Activated CD8-positive, alpha-beta T cell treated with anti-CD3 and anti-CD28 coated beads for 36 hours (primary cell): ENCODE results near the gene RC3H1. TPM values are rescaled to one million over a fixed set of nuclear protein-coding genes. Genes with fewer than 3 reads are reported as not detected.

ENCODE experiments used
- ATAC-seq: fragments of 200-7000 bp; cut with Tn5 transposase; one replicate; pipeline ENCODE4 v1.10.0; 2021; ENCODE audit warnings: mild to moderate bottlenecking, moderate library complexity
- CTCF ChIA-PET: fragments of 350-600 bp; sonication (Branson Sonifier 250); formaldehyde crosslinking; loops from one replicate; lab custom pipeline; 2021; ENCODE audit warnings: antibody characterized with exemption; lab: Charles Lee
- POLR2A ChIA-PET: fragments of 350-600 bp; sonication (Branson Sonifier 250); formaldehyde crosslinking; loops from one replicate; lab custom pipeline; 2021; ENCODE audit warnings: antibody characterized with exemption; lab: Charles Lee
- DNase-seq: peaks from one replicate; pipeline ENCODE4 v3.0.0-alpha.2; 2020
- H3K27ac Mint-ChIP-seq: one replicate; pipeline ENCODE4 v1.8.0; 2021; ENCODE audit warnings: mild to moderate bottlenecking, mixed read lengths
- H3K27me3 Mint-ChIP-seq: one replicate; pipeline ENCODE4 v1.8.0; 2021; ENCODE audit warnings: mixed read lengths
- H3K36me3 Mint-ChIP-seq: one replicate; pipeline ENCODE4 v1.8.0; 2021; ENCODE audit warnings: low read depth, mixed read lengths
- H3K4me1 Mint-ChIP-seq: one replicate; pipeline ENCODE4 v1.8.0; 2021; ENCODE audit warnings: low read depth, mixed read lengths
- H3K4me3 Mint-ChIP-seq: one replicate; pipeline ENCODE4 v1.8.0; 2021; ENCODE audit warnings: mild to moderate bottlenecking, moderate library complexity, mixed read lengths
- H3K9me3 Mint-ChIP-seq: one replicate; pipeline ENCODE4 v1.8.0; 2021; ENCODE audit warnings: mixed read lengths
- CTCF ChIP-seq: fragments of 200-600 bp; IDR thresholded peaks from one replicate; pipeline ENCODE4 v1.8.0; 2022; ENCODE audit warnings: antibody characterized with exemption, mild to moderate bottlenecking
- intact Hi-C: fragments of 100-400 bp; cut with micrococcal nuclease; formaldehyde crosslinking; loops from one replicate; pipeline ENCODE4 v1.10.0; 2022
- total RNA-seq, 2 experiments: library from RNA; stranded (reverse); gene quantifications; one replicate each; pipeline ENCODE4 v1.2.3, GENCODE V29; 2021

Gene RC3H1
- total RNA-seq, 2 experiments from 2014 or later = 24.9 to 27.2 TPM

DNA sequence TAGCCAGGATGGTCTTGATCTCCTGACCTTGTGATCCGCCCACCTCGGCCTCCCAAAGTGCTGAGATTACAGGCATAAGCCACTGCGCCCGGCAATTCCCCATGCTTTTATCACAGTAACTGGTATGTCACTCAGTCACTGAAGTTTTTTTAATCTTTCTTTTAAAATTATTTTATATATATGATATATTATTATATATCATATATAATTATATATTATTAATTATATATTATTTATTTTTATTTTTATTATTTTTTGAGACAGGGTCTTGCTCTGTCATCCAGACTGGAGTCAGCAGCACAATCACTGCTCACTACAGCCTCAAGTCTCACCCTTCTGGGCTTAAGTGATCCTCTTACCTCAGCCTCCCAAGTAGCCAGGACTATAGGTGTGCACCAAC, 18.3 kb downstream of the RC3H1 start:
- Mint-ChIP-seq H3K9me3 (no peaks in the 10 kb centered on the region), H3K36me3 (peaks cover 11% of the 10 kb centered on the region), H3K4me1 (peaks cover 46% of the 10 kb centered on the region), H3K4me3 (no peak overlapping the region), H3K27ac (no peak overlapping the region), H3K27me3 (no peaks in the 10 kb centered on the region)
- no peak for DNase-seq
- ChIA-PET CTCF (no interaction called here), POLR2A (interaction anchor here (0.6 to 0.7 kb wide), 2 partner anchors 18 to 34 kb away, joined by 3 read pairs; partner anchors contain the start of gene RC3H1)
- intact Hi-C loops = loop anchor here (10.0 kb wide), 1 partner anchor 59 kb away; no protein-coding TSS in a partner anchor
- no peak for ATAC-seq
- no peak for TF ChIP-seq CTCF

DNA sequence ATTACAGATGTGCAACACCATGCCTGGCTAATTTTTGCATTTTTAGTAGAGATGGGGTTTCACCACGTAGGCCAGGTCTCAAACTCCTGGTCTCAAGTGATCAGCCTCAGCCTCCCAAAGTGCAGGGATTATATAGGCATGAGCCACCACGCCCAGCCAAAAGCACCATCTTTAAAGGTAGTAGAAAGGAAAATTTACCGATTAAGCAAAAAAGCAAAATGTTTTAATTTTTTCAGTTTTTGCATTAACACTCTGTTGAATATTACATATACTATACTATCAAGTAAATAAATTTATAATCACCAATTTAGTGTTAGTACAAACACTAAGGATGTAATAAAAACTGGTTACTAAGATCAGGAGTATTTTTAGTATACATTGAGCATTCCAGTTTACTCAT, 20.6 kb downstream of the RC3H1 start:
- peaks cover 50% of the 10 kb centered on the region for H3K4me1 Mint-ChIP-seq
- intact Hi-C loops = loop anchor here (10.0 kb wide), 1 partner anchor 57 kb away; no protein-coding TSS in a partner anchor

DNA sequence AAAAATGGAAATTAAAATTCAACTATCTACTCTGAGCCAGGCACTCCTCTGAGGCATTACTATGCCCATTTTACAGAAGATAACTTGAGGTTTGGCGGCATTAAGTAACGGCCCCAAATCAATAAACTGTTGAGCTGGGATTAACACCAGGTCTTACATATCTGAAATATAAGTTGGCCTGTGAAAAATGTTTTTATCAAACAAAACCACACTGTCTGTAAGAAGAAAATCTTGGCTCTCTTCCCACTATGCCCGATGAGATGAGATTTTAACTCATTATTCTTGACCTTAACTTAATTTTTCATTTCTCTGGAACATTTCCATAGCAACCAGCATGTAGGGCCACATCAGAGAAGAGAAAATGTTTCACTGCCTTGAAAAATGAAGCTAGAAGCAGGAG, 21.8 kb downstream of the RC3H1 start:
- no peak overlapping the region for H3K4me3 Mint-ChIP-seq
- no peak for DNase-seq
- ChIA-PET POLR2A (interaction anchor here (0.7 kb wide), 1 partner anchor 27 kb away, joined by 3 read pairs; no protein-coding TSS in a partner anchor), CTCF (interaction anchor here (0.6 to 1.8 kb wide), 4 partner anchors 8 to 239 kb away, joined by 3 to 5 read pairs (median 3); no protein-coding TSS in a partner anchor)
- H3K27ac Mint-ChIP-seq = no peak overlapping the region
- TF ChIP-seq CTCF = no peak
- peaks cover 9% of the 10 kb centered on the region for H3K36me3 Mint-ChIP-seq
- intact Hi-C loops = loop anchor here (10.0 kb wide), 1 partner anchor 56 kb away; no protein-coding TSS in a partner anchor
- no peaks in the 10 kb centered on the region for H3K27me3 Mint-ChIP-seq
- H3K4me1 Mint-ChIP-seq = peaks cover 52% of the 10 kb centered on the region
- ATAC-seq = no peak
- no peaks in the 10 kb centered on the region for H3K9me3 Mint-ChIP-seq

More for the DNA sequence above, 20.6 kb downstream of the RC3H1 start:
- DNase-seq (no peak), ATAC-seq (no peak)
- H3K36me3 Mint-ChIP-seq = peaks cover 7% of the 10 kb centered on the region
- H3K4me3 Mint-ChIP-seq = no peak overlapping the region
- CTCF ChIA-PET = interaction anchor here (1.8 kb wide), 1 partner anchor 9 kb away, joined by 5 read pairs; no protein-coding TSS in a partner anchor
- POLR2A ChIA-PET = interaction anchor here (0.6 kb wide), 1 partner anchor 199 kb away, joined by 3 read pairs; no protein-coding TSS in a partner anchor
- H3K9me3 Mint-ChIP-seq = no peaks in the 10 kb centered on the region
- no peak for TF ChIP-seq CTCF
- peak overlapping the region; percentile 25 for H3K27ac Mint-ChIP-seq
- H3K27me3 Mint-ChIP-seq = no peaks in the 10 kb centered on the region

DNA sequence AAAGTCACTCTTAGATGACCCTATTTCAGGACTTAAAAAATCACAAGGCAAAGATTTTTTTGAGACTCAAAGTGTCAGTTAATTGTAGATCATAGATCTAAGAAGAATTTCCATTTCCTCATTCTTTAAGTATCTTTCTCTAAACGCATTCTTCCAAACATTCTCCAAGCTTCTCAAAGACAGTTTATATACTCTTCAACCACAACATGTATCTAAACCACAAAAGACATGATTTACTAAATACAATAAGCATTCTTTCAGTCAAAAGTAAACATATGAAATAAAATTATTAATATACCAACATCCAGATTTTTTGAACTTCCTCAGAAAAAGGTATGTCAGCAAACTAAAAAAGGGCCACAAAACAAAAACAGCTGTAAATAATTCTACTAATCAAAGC, 24.4 kb downstream of the RC3H1 start:
- Mint-ChIP-seq H3K27me3 (no peaks in the 10 kb centered on the region), H3K27ac (no peak overlapping the region), H3K9me3 (no peaks in the 10 kb centered on the region), H3K36me3 (peaks cover 6% of the 10 kb centered on the region), H3K4me1 (peaks cover 51% of the 10 kb centered on the region), H3K4me3 (no peak overlapping the region)
- DNase-seq (no peak), ATAC-seq (no peak)
- ChIA-PET POLR2A (no interaction called here), CTCF (interaction anchor here (0.9 kb wide), 1 partner anchor 220 kb away, joined by 3 read pairs; no protein-coding TSS in a partner anchor)
- TF ChIP-seq CTCF = no peak
- intact Hi-C loops = no loop called here

DNA sequence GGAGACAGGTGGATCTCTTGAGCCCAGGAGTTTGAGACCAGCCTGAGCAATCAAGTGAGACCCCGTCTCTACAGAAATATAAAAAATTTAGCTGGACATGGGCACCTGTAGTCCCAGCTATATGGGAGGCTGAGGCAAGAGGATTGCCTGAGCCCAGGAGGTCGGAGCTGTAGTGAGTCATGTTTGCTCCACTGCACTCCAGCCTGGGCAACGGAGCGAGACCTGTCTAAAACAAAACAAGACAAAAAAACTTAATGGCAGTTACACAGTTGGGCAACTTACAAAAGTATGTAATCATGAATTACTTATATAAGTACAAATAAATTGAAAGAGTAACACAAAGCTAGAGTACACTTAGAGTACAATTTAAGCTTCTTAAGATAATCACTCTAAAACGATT, 25.2 kb downstream of the RC3H1 start:
- no peaks in the 10 kb centered on the region for H3K27me3 Mint-ChIP-seq
- ChIA-PET CTCF (no interaction called here), POLR2A (no interaction called here)
- H3K4me3 Mint-ChIP-seq = no peak overlapping the region
- TF ChIP-seq CTCF = no peak
- no peaks in the 10 kb centered on the region for H3K9me3 Mint-ChIP-seq
- intact Hi-C loops = no loop called here
- peaks cover 13% of the 10 kb centered on the region for H3K36me3 Mint-ChIP-seq
- H3K4me1 Mint-ChIP-seq = peaks cover 43% of the 10 kb centered on the region
- no peak overlapping the region for H3K27ac Mint-ChIP-seq
- DNase-seq (no peak), ATAC-seq (no peak)
